Bronchial epithelial cell (primary cell): ENCODE results near the gene EPN3. TPM values are rescaled to one million over a fixed set of nuclear protein-coding genes. Genes with fewer than 3 reads are reported as not detected.

Source experiments
- DNase-seq: peaks from one replicate; pipeline ENCODE4 v3.0.0-alpha.2; 2010; ENCODE audit warnings: low read depth
- FAIRE-seq: peaks from 2 replicates; lab custom pipeline; 2011; peaks lifted over from hg19 to GRCh38; lab: Jason Lieb, UNC
- H3K27me3 ChIP-seq: 2 replicates; pipeline ENCODE4 v1.5.1; 2011; ENCODE audit warnings: low read length; ENCODE audit not compliant: control insufficient read depth, insufficient read depth
- H3K36me3 ChIP-seq: 2 replicates; pipeline ENCODE4 v1.5.1; 2011; ENCODE audit warnings: low read length; ENCODE audit not compliant: control insufficient read depth, insufficient read depth
- H3K4me3 ChIP-seq: 2 replicates; pipeline ENCODE4 v1.5.1; 2011; ENCODE audit warnings: mild to moderate bottlenecking, low read depth, low read length, control low read depth
- CTCF ChIP-seq: IDR thresholded peaks from 2 replicates; pipeline ENCODE4 v1.5.1; 2011; ENCODE audit warnings: mild to moderate bottlenecking, moderate library complexity, low read length, control low read depth, inconsistent platforms; ENCODE audit not compliant: insufficient read depth, severe bottlenecking
- total RNA-seq: library from RNA; depleted of rRNA; stranded (reverse); fragments of >200 nt; gene quantifications from 2 replicates; pipeline ENCODE4 v1.2.1, GENCODE V29; 2014

Gene EPN3
- total RNA-seq, 1 donor from 2014 or later, result 2.9 TPM

- TF ChIP-seq CTCF, result no peak
- H3K4me3 ChIP-seq, result no peak overlapping the region
- no peak for FAIRE-seq
- H3K27me3 ChIP-seq, result no peaks in the 10 kb centered on the region
- no peaks in the 10 kb centered on the region for H3K36me3 ChIP-seq
- no peak for DNase-seq
Measured at GRCh38 chr17:50588391-50589049, 56.0 kb downstream of the EPN3 start.

- peak; percentile 49 for DNase-seq
- peak; percentile 95 for FAIRE-seq
- no peak for TF ChIP-seq CTCF
- H3K36me3 ChIP-seq, result no peaks in the 10 kb centered on the region
- no peak overlapping the region for H3K4me3 ChIP-seq
- no peaks in the 10 kb centered on the region for H3K27me3 ChIP-seq
Measured at GRCh38 chr17:50589095-50589705, 56.7 kb downstream of the EPN3 start.

- no peaks in the 10 kb centered on the region for H3K36me3 ChIP-seq
- TF ChIP-seq CTCF, result no peak
- DNase-seq, result no peak
- FAIRE-seq, result no peak
- H3K27me3 ChIP-seq, result no peaks in the 10 kb centered on the region
- no peak overlapping the region for H3K4me3 ChIP-seq
Measured at GRCh38 chr17:50590946-50591737, 58.6 kb downstream of the EPN3 start.

- Histone ChIP-seq H3K36me3 (no peaks in the 10 kb centered on the region), H3K27me3 (no peaks in the 10 kb centered on the region), H3K4me3 (no peak overlapping the region)
- FAIRE-seq (no peak), DNase-seq (no peak)
- no peak for TF ChIP-seq CTCF
Measured at GRCh38 chr17:50593321-50593720, 60.8 kb downstream of the EPN3 start.

Other genes with a start within 250 kb of the EPN3 start
- 19.5 and 26.6 TPM in 2 replicates for gene XYLT2, start 186.6 kb upstream of the EPN3 start, total RNA-seq
- 92.6 and 117 TPM in 2 replicates for gene MRPL27, start 159.6 kb upstream of the EPN3 start, total RNA-seq
- 0.13 and 0.53 TPM in 2 replicates for gene EME1, start 159.5 kb upstream of the EPN3 start, total RNA-seq
- gene LRRC59, start 135.2 kb upstream of the EPN3 start, total RNA-seq, result 235 and 279 TPM in 2 replicates
- gene ACSF2, start 106.5 kb upstream of the EPN3 start, total RNA-seq, result 14.7 and 16.6 TPM in 2 replicates
- not detected in 2 replicates for gene CHAD, start 63.9 kb upstream of the EPN3 start, total RNA-seq
- gene RSAD1, start 53.9 kb upstream of the EPN3 start, total RNA-seq, result 11.5 and 14.2 TPM in 2 replicates
- 0.13 and 0.26 TPM in 2 replicates for gene MYCBPAP, start 24.3 kb upstream of the EPN3 start, total RNA-seq
- 18.6 and 25.0 TPM in 2 replicates for gene SPATA20, start 14.4 kb downstream of the EPN3 start, total RNA-seq
- gene CACNA1G, start 28.0 kb downstream of the EPN3 start, total RNA-seq, result not detected in 2 replicates
- 17.0 and 33.2 TPM in 2 replicates for gene ABCC3, start 102.1 kb downstream of the EPN3 start, total RNA-seq
- 22.9 and 25.8 TPM in 2 replicates for gene ANKRD40, start 175.2 kb downstream of the EPN3 start, total RNA-seq
- gene LUC7L3, start 186.9 kb downstream of the EPN3 start, total RNA-seq, result 13.7 and 24.3 TPM in 2 replicates
- not detected in 2 replicates for gene ANKRD40CL, start 234.8 kb downstream of the EPN3 start, total RNA-seq